GM12801 (cell line): ENCODE results near the gene ALDH1L1.

Experiments used
- TF ChIP-seq, protein P1 (sequence below): IDR thresholded peaks from one replicate; pipeline ENCODE4 v1.5.1; 2011; ENCODE audit warnings: control low read depth; ENCODE audit not compliant: insufficient read length; ENCODE audit errors: extremely low read depth

ALDH1L1 gene

DNA sequence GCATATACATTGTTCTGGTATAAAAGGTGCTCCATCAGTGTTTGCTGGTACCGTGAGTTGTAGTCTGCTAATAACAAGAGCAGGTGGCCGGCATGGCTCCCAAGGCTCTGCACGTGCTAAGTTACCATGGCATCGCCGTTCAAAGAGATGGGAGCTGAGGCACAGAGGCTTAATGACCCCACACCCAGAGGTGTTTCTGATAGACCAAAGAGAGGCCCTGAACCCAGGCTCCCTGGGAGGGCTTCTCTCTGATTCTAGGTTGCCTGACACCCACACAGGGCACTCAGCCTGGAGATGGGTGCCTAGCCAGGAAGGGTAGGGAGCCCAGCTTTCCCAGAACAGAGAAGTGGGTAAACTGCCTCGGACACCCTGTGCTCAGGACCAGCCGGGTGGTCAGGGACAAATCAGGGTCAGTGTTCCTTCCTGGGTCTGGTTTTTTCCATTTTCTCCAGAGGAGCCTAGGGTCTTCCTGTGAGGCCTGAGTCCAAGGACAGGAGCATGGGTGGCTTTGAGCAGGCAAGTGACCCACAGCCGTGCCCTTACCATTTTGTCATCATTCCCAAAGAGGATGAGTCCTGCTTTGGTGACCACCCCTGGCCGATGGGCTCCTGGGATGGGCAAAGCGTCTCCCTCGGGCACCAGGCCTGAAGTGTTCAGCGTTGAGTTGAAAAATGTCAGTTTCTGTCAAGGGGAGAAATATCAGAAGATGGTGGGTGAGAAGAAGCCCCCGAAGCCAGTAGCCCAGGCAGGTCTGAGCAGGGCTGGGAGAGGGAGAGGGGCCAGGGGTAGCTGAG is 27.3 kb downstream of the ALDH1L1 start:
- TF ChIP-seq, protein P1, sequence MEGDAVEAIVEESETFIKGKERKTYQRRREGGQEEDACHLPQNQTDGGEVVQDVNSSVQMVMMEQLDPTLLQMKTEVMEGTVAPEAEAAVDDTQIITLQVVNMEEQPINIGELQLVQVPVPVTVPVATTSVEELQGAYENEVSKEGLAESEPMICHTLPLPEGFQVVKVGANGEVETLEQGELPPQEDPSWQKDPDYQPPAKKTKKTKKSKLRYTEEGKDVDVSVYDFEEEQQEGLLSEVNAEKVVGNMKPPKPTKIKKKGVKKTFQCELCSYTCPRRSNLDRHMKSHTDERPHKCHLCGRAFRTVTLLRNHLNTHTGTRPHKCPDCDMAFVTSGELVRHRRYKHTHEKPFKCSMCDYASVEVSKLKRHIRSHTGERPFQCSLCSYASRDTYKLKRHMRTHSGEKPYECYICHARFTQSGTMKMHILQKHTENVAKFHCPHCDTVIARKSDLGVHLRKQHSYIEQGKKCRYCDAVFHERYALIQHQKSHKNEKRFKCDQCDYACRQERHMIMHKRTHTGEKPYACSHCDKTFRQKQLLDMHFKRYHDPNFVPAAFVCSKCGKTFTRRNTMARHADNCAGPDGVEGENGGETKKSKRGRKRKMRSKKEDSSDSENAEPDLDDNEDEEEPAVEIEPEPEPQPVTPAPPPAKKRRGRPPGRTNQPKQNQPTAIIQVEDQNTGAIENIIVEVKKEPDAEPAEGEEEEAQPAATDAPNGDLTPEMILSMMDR: no peak

DNA sequence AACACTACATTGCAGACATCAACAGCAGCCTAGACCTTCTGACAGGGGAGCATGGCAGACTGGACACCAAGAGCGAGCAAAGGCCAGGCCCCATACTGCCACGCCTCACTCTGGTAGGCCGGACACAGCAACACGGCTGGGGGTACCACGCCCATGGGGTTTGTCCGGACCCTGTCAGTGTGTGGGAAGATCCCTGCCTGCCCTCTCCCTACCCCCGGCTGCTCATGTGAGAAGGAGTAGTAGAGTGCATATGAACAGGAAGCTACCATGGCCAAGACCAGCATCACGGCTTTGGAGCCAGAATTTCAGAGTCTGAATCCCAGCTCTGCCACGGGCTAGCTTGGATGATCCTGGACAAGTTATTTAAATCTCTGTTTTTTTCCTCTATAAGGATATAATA is 27.9 kb downstream of the ALDH1L1 start:
- TF ChIP-seq, protein P1: no peak

DNA sequence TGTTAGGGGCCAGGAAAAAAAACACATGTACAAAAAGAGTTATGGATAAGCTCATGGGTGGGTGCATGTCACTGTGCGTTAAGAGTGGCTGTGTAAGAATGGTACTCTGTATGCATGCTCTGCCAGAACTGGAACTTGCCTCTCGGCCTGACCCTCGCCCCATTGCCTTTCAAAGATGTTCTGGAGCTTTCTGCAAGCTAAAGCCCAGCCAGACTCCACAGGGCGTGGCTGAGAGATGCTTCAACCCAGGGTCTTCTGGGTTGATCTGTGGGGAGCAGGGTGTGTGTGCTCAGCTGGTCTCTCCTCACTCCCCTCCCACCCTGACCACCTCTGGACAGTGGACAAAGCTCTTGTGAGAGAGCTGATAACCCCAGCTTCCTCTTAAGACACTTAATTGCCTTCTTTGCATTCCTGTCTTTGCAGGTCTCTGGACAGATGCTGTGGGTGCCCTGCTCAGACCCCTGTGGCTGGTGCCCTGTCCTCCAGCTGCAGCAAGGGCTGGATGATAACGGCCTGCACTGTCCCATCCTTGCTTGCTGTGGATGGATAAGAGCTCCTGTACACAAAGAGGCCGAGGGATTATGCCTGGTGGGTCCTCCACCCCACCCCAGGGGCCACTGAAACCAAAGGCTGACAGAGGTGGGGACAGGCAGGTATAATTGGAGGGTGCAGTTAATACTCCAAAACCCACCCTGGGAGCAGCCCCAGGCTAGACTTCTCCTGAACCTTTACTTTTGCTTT is 28.7 kb downstream of the ALDH1L1 start:
- TF ChIP-seq, protein P1: no peak

DNA sequence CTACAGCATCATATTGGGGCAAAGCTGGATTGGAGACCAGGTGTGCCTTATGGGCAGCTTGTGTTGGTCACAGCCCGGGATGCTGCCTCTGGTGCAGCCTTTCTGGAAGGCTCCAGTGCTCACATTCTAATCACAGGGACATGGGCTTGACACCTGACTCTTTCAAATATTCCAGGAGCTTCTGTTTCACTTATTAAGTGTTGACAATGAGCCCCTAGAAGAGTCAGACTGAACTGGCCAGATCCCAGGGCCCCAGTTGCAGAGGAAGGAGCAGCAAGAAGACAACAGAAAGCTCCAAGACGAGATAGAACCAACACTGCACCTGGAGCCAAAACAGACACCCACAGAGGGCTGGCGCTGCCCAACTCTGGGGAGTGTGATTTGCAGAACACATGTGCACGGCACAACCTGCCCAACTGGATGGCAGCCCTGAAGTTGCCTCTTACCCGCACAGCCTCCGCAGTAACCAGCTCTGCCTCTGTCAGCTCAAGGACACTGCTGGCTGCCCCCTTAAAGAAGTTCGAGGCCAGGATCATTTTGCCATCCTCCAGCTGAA is 30.3 kb downstream of the ALDH1L1 start:
- TF ChIP-seq, protein P1: no peak

DNA sequence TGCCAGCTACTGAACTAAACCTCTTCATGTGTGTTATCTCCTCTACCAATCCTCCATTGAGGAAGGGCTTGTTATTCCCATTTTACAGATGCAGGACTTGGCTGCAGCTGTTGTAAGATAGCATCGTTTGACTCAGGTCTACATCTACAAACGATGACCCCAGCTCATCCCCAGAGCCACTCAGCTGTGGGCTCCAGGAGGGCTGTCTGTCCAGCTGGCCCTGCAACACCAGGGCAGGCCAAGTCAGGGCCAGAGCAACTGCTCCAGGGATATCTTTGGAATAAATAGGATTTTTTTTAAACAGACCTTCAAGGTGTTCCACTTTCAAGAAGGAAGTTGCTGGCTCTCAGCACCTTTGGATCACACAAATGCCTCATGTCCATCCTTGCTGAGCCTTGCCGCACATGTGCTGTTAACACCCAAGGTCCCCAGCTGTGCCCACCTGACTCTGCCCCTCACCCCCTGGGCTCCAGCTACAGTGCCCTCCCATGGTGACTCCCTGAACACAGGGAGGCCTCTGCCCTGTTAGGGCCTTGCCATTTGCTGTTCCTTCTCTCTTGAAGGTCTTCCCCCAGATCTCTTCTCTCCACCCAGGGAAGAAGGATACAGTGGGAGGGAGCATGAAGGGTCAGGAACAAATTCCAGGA is 31.0 kb downstream of the ALDH1L1 start:
- TF ChIP-seq, protein P1: no peak

DNA sequence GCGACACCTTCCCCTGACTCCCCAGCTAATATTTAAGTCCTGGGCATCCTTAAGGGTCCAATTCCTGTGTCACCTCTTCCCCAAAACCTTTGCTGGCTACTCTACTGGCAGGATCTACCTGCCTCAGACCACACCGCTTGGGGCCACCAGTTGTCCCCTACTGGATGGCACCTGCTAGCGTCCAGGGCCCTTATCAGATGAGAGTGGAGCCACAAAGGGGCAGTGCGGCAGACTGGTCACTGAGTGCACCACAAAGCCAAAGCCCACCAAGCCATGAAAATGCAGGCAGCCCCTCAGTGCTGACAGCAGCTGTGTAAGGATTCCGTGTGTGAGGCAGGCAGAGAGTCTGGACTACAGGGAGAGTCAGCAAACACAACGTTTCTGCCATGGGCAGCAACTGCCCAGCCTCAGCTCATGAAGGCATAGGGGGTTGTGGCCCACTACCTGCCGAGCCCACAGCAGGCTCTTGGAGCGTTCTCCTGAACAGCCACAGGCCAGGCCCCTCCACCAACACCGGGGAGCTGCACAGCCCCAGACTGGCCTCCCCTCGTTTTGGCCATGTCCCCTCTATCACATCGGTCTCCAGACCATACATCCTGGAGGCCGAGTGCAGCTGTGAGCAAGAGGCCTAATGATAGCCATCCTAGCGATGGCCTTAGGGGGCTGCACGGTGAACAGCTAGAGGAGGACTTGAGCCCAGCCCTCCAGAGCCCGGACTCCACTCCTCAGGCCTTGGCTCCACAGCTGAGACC is 32.3 kb downstream of the ALDH1L1 start:
- TF ChIP-seq, protein P1: no peak
